IPS DF 4.7 (cell line): ENCODE data around the gene EPN1.

ENCODE experiments used
- DNase-seq: peaks from one replicate; pipeline ENCODE4 v3.0.0-alpha.2; 2013; ENCODE audit warnings: low spot score; ENCODE audit errors: extremely low read depth

Gene EPN1

DNA sequence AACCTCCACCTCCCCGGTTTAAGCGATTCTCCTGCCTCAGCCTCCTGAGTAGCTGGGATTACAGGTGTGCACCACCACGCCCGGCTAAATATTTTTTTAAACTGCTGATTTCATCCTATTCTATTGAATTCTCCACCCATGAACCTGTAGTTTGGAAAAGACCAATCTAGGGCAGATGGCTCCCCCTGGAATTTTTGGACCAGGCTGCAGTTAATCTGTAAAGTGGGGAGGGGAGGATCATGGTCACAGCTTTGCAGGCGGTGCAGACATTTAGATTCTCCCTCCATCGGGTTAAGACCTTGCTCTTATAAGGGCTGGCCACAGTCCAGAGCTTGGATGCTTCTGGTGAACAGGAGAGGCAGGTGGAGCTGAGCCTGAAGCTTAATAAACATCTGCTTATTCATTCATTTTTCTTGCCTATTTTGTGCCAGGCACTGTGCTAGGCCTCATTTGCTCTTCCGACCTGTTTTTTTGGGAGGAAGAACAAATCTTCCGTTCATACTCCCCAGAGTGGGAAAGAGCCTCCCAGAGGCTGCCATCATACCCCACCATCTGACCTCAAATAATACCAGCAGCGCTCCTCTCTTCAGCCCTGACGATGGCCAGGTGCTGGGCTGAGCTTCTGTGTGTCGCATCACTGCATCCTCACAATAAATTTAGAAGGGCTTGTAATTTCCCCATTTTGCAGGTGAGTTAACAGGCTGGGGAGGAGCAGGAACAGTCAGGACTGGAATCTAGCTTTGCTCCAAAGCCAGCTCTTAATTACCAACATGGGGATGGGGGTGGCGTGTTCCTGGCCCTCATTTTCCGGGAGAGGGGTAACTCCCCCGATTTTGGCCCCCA lies 27.9 kb upstream of the EPN1 start:
- no peak for DNase-seq

DNA sequence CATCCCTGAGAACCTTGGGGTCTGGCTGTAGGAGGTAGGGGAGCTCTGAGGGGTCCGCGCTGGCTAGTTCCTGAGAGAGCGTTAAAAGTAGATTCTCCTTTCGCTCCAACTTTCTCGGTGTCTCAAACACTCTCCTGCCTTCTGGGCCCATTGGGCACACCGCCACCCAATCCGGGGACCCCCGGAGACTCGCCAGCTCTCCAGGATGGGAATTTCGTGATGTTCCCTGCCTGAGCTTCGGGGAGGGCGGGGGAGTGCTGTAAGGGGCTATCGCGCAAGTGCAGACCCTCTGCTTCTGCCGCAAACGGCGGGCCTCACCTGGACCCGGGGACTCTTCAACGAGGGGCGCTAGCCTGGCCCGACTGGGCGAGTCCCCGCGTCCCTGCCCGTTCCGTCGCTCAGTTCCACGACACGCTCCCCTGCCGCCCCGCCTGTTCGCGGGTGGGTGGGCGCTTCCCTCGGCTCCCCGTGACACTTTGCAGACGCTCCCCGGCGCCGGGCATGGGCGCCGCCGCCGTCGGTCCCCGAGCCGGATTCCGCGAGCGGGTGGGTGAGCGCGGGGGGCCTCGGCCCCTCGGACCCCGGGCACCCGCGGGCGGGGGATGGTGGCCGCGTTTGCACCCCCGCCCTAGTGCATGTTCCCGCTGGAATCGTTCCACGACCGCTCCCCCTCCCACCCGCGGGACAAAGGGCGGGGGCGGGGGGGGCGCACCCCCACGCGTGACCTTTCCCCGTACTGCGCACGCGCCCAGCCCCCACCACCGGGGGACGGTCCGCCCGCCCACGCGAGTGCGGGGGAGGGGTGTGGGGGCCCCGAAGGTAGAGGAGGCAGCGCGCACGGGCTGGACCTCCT lies 27.1 kb upstream of the EPN1 start, which contains the start of gene CCDC106:
Gene CCDC106 (plus strand): TSS at position 481 of the 853 bp plus-strand sequence. CDS start 835 bp downstream, outside the sequence.
- DNase-seq: no peak

DNA sequence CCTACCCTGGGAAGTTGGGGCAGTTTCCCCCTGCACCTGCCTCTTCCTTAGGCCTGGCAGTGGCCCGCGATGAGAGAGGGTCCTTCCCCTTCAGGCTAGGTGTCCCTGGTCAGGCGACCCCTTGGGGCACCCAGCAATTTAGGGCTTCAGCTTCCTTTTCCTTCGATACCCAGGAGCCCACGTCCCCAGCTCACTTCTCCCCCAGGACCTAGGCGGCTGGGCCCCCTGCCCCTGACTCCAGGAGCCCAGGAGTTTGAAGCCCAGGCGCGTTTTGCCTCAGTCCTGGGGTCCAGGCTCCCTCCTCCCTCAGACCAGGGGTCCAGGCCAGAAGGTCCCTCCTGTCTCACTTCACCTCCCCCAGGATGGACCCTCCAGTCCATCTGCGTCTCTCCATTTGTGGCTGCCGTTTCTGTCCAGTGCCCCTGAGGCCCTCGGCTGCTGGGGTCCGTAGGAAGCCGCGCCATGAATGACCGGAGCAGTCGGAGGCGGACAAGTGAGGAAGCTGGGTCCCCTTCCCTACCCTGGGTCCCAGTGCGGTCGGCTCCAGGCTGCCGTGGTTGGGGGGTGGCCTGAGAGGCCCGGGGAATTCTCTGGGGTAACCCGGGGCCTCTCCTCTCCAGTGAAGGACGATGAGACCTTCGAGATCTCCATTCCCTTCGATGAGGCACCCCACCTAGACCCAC lies 26.3 kb upstream of the EPN1 start:
- no peak for DNase-seq

- DNase-seq: no peak
These were observed 25.5 kb upstream of the EPN1 start for GRCh38 chr19:55649268-55650125.

GRCh38 chr19:55650126-55650557 lies 24.9 kb upstream of the EPN1 start:
- no peak for DNase-seq

DNA sequence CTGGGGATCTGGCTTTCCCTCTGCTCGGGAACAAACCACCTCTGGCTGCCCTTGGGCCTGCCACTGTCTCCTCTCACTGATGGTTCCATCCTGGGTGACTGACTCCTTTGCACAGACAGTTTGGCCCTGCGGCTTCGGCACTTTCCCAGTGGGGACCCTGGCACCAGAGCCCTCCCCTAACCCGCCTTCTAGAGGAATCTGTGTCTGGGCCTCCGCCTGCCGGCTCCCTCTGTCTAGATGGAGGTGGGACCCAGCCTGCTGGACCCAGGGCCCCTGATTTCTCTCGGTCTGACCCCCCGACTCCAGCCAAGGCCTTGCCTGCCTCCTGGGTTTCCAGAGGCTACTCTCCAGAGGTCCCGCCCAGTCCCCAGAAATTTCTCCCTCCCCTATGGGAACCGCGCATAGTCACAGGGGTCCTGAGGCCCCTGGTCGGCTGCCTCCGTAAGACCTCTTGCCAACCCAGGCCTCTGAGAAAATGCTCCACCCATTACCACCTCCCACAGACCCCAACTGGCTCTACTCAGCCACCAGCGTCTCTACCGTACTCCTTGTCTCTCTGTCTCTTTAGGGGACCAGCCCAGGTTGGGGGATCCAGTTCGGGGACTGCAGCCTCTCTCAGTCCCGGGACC lies 24.3 kb upstream of the EPN1 start:
- DNase-seq: no peak

DNA sequence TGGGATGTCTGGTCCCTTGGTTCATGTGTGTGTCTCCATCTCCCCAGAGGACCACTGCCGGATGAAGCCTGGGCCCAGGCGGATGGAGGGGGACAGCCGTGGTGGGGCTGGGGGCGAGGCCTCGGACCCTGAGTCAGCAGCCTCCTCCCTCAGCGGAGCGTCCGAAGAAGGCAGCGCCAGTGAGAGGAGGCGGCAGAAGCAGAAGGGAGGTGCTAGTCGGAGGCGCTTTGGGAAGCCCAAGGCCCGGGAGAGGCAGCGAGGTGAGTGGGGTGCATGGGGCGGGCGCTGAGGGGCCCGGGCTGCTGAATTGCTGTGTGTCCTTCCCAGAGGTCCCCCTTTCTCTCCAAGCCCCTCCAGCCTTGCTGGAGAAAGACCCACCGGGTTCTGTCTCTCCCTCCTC lies 23.8 kb upstream of the EPN1 start:
- DNase-seq: no peak

GRCh38 chr19:55652311-55653128 lies 22.5 kb upstream of the EPN1 start:
- no peak for DNase-seq

DNA sequence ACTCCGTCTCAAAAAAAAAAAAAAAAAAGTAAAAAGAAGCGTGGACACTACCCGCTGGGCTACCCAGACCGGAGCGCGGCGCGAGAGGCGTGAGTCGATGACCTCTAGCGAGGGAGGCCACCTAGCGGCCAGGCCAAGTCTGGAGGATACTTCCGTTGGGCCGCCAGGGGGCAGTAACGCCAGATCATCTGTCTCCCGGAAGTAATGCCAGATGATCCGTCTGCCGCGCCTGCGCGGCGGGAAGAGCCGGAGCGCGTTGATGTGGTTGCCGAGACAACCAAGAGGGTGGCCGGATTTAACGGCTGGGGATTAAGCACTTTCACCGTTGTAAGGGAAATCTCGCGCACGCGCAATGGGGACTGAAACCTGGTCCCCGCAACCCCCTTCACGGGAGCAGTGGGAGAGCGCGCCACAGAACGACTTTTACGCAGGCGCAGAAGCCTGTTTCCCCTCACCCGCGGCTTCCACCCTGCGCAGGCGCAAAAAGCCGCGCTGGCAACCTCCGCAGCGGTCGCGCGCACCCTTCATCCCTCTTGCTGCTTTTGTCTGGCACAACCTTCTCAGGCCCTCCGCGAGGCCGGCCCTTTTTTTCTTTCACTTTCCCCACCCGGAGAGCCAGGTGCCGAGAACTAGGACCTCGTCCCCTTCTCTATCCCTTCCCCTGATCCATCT lies 21.2 kb upstream of the EPN1 start:
- no peak for DNase-seq

- no peak for DNase-seq
These were observed 20.6 kb upstream of the EPN1 start for GRCh38 chr19:55654323-55654867.

GRCh38 chr19:55654868-55655647 lies 20.0 kb upstream of the EPN1 start, which contains the start of gene U2AF2:
Gene U2AF2 (plus strand): TSS chr19:55655035. CDS start chr19:55655105, 70 bp downstream.
- DNase-seq: no peak

DNA sequence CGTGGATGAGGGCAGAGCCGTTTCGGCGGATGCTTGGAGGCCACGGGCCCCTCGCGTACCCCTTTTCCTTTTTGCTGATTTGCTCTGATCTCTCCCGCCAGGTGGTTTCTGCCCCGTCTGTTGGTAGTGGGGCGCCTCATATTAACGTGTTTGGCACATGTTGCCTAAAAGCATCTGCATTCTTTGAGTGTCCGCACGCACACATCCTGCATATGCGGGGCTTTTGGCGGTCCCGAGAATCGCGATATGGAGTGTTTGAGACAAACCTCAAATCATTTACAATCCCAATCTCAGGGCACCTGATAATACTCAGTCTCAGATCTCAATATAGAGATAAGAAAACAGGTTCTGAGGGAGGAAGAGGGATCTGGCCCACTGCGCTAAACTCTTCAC lies 19.4 kb upstream of the EPN1 start:
- DNase-seq: no peak

- no peak for DNase-seq
These were observed 18.5 kb upstream of the EPN1 start for GRCh38 chr19:55656552-55656951.

- DNase-seq: no peak
These were observed 17.9 kb upstream of the EPN1 start for GRCh38 chr19:55656988-55657747.

DNA sequence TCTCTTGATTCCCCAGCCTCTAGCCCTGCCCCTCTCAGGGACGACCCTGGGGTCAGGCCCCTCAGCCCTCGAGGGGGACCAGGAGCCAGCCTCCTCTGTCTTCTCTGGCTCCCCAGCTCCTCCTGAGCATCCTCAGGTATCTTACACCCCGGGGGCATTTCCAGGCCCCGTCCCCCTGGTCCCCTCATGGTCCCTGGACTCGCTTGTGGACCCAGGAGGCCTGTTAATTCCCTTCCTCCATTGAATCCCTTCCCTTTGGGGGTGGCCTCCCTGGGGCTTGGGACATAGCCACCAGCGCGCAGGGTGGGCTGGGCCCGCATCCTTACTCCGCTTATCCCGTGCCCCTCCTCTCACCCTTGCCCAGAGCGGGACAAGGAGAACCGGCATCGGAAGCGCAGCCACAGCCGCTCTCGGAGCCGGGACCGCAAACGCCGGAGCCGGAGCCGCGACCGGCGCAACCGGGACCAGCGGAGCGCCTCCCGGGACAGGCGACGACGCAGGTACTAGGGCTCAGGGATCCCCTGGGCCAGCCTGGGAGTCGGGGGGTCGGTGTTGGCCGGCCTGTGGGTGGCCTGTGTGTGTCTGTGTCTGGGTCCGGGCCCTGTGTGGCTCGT lies 16.1 kb upstream of the EPN1 start:
- no peak for DNase-seq

- DNase-seq: no peak
These were observed 15.2 kb upstream of the EPN1 start for GRCh38 chr19:55659822-55660221.

GRCh38 chr19:55660404-55660803 lies 14.6 kb upstream of the EPN1 start:
- DNase-seq: no peak
